HCT116 (cell line): Measurements from ENCODE around the gene SLC25A51.

Source experiments
- POLR2A ChIP-seq: IDR thresholded peaks from 2 replicates; pipeline ENCODE4 v1.7.0; 2011; ENCODE audit warnings: borderline replicate concordance; ENCODE audit not compliant: insufficient read depth, insufficient read length; ENCODE audit errors: extremely low read depth
- YY1 ChIP-seq: IDR thresholded peaks from 2 replicates; pipeline ENCODE4 v1.6.1; 2011; ENCODE audit warnings: low read length, low read depth, moderate library complexity, mild to moderate bottlenecking; ENCODE audit not compliant: insufficient replicate concordance; ENCODE audit errors: extremely low read depth
- TF ChIP-seq, protein P1 (sequence below): IDR thresholded peaks from 2 replicates; pipeline ENCODE4 v1.6.1; 2012
- TF ChIP-seq, protein P2 (sequence below), 3 experiments: fragments of 200-600 bp in 1 of 3; sonication (generic) in 1 of 3; IDR thresholded peaks in 2 of 3; conservative IDR thresholded peaks in 1 of 3; 2 replicates each; pipeline ENCODE4 v1.5.1; 2012 to 2017; ENCODE audit warnings: low read depth in 2 of 3, low read length in 2 of 3, antibody characterized with exemption in 1 of 3, borderline replicate concordance in 1 of 3, control low read depth in 1 of 3, mild to moderate bottlenecking in 1 of 3, mixed read lengths in 1 of 3, mixed run types in 1 of 3, moderate library complexity in 1 of 3; ENCODE audit not compliant: insufficient read depth in 1 of 3

DNA sequence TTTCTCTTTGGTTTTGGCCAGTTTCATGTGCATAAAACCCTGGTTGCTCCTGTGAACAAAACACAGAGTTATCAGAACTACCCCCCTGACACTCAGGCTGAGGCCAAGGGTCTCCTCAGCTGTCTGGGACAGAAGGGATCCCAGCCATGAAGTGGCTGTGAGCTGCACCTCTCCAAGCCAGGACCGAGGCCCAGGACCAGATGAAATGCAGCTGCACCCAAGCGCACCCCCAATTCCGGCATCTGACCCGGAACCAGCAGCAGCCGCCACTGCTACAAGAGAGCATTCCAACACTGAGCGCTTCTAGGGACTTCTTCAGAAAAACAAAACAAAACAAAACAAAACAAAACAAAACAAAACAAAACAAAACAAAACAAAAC lies 16.0 kb upstream of the SLC25A51 start:
- TF ChIP-seq YY1 = no peak
- TF ChIP-seq, protein P1, sequence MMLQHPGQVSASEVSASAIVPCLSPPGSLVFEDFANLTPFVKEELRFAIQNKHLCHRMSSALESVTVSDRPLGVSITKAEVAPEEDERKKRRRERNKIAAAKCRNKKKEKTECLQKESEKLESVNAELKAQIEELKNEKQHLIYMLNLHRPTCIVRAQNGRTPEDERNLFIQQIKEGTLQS = no peak
- TF ChIP-seq, protein P2, sequence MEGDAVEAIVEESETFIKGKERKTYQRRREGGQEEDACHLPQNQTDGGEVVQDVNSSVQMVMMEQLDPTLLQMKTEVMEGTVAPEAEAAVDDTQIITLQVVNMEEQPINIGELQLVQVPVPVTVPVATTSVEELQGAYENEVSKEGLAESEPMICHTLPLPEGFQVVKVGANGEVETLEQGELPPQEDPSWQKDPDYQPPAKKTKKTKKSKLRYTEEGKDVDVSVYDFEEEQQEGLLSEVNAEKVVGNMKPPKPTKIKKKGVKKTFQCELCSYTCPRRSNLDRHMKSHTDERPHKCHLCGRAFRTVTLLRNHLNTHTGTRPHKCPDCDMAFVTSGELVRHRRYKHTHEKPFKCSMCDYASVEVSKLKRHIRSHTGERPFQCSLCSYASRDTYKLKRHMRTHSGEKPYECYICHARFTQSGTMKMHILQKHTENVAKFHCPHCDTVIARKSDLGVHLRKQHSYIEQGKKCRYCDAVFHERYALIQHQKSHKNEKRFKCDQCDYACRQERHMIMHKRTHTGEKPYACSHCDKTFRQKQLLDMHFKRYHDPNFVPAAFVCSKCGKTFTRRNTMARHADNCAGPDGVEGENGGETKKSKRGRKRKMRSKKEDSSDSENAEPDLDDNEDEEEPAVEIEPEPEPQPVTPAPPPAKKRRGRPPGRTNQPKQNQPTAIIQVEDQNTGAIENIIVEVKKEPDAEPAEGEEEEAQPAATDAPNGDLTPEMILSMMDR (IDR thresholded peaks at IDR 0.05 in 2 of 3, conservative IDR thresholded peaks at IDR 0.05 in 1 of 3; ENCODE audit: borderline replicate concordance in 1 of 3, insufficient read depth in 1 of 3, low read depth in 2 of 3, low read length in 2 of 3) = no peak
- no peak for TF ChIP-seq POLR2A
